ENCODE data around the gene B4GALNT4. TPM values are rescaled to one million over a fixed set of nuclear protein-coding genes. Genes with fewer than 3 reads are reported as not detected.
"Not testable (repeated sequence)": the region's sequence is repeated elsewhere in the genome, so short reads cannot be mapped to it uniquely, and the experiment has no call there.

Gene B4GALNT4
- total and polyA plus RNA-seq, 2 experiments from 2014 or later = 2.3 to 16.5 TPM

GRCh38 chr11:396948-397548 is 27.7 kb downstream of the B4GALNT4 start:
- Histone ChIP-seq H3K4me1 (ENCODE audit: insufficient read depth) (peaks cover 13% of the 10 kb centered on the region), H3K4me2 (ENCODE audit: unreplicated experiment) (peak overlapping the region; percentile 34), H4K20me1 (ENCODE audit: insufficient read depth) (no peaks in the 10 kb centered on the region), H3K27me3 (replicated peaks; ENCODE audit: insufficient read depth) (no peaks in the 10 kb centered on the region), H3K36me3 (ENCODE audit: low read depth) (no peaks in the 10 kb centered on the region), H3K27ac (no peak overlapping the region), H3K9ac (no peak overlapping the region), H2AFZ (peak overlapping the region; percentile 28; the same call in 1 of the 2 replicates), H3K9me3 (ENCODE audit: low read depth) (no peaks in the 10 kb centered on the region), H3K9me2 (ENCODE audit: insufficient read depth) (no peaks in the 10 kb centered on the region), H3K4me3 (peak overlapping the region; percentile 46), H3K79me2 (ENCODE audit: insufficient read depth) (no peaks in the 10 kb centered on the region), H3F3A (ENCODE audit: insufficient read depth) (no peaks in the 10 kb centered on the region)
- WGBS, 2 experiments (ENCODE audit: low coverage in 1 of 2, low lambda C conversion rate in 2 of 2, missing lambda C conversion rate in 2 of 2) = 34 to 43% methylated on average over 36 to 42 of the region's 43 CpGs
- in situ Hi-C loops (cut with MboI) = no loop called here
- DNase-seq = peak; percentile 79
- TF ChIP-seq EZH2phosphoT487 (IDR thresholded peaks at IDR 0.05; ENCODE audit: insufficient read depth, low read depth) = no peak
- TF ChIP-seq EZH2 (IDR thresholded peaks at IDR 0.05; ENCODE audit: insufficient read depth, poor library complexity, severe bottlenecking) = no peak

- H3K4me1 ChIP-seq (ENCODE audit: insufficient read depth) = peaks cover 7% of the 10 kb centered on the region
- no peak overlapping the region for H3K4me3 ChIP-seq
- no peaks in the 10 kb centered on the region for H3K9me3 ChIP-seq (ENCODE audit: low read depth)
- peak; percentile 53 for DNase-seq
- H3K27me3 ChIP-seq (replicated peaks; ENCODE audit: insufficient read depth) = no peaks in the 10 kb centered on the region
- WGBS, 2 experiments (ENCODE audit: low coverage in 1 of 2, low lambda C conversion rate in 2 of 2, missing lambda C conversion rate in 2 of 2) = 92% methylated on average over 17 to 20 of the region's 20 CpGs
- in situ Hi-C loops (cut with MboI) = no loop called here
- H3F3A ChIP-seq (ENCODE audit: insufficient read depth) = no peaks in the 10 kb centered on the region
- no peaks in the 10 kb centered on the region for H3K79me2 ChIP-seq (ENCODE audit: insufficient read depth)
- H3K36me3 ChIP-seq (ENCODE audit: low read depth) = no peaks in the 10 kb centered on the region
- no peak overlapping the region for H3K4me2 ChIP-seq (ENCODE audit: unreplicated experiment)
- no peak overlapping the region for H2AFZ ChIP-seq
- TF ChIP-seq EZH2phosphoT487 (IDR thresholded peaks at IDR 0.05; ENCODE audit: insufficient read depth, low read depth) = no peak
- no peak for TF ChIP-seq EZH2 (IDR thresholded peaks at IDR 0.05; ENCODE audit: insufficient read depth, poor library complexity, severe bottlenecking)
- H3K27ac ChIP-seq = no peak overlapping the region
- H3K9ac ChIP-seq = no peak overlapping the region
- no peaks in the 10 kb centered on the region for H3K9me2 ChIP-seq (ENCODE audit: insufficient read depth)
- H4K20me1 ChIP-seq (ENCODE audit: insufficient read depth) = no peaks in the 10 kb centered on the region
These were observed 29.5 kb downstream of the B4GALNT4 start for GRCh38 chr11:398826-399225.

DNA sequence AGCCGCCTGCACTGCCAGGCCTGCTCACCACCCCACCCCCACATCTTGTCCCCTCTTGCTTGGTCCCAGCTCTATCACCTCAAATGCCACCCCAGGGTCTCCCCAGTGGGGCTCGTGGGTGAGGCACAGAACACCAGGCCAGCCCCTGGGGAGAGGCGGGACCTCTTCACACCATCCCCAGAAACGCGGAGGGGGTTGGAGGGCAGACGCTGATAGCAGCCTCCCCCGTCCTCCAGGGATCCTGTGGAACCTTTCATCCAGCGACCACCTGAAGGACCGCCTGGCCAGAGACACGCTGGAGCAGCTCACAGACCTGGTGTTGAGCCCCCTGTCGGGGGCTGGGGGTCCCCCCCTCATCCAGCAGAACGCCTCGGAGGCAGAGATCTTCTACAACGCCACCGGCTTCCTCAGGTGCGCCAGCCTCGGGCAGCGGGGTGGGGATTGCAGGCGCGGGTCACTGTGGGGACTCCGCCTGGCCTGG is 30.5 kb downstream of the B4GALNT4 start:
- no peak overlapping the region for H2AFZ ChIP-seq
- no peaks in the 10 kb centered on the region for H3K36me3 ChIP-seq (ENCODE audit: low read depth)
- in situ Hi-C loops (cut with MboI) = no loop called here
- H3K4me2 ChIP-seq (ENCODE audit: unreplicated experiment) = no peak overlapping the region
- H3K9me2 ChIP-seq (ENCODE audit: insufficient read depth) = no peaks in the 10 kb centered on the region
- TF ChIP-seq EZH2phosphoT487 (IDR thresholded peaks at IDR 0.05; ENCODE audit: insufficient read depth, low read depth) (no peak), EZH2 (IDR thresholded peaks at IDR 0.05; ENCODE audit: insufficient read depth, poor library complexity, severe bottlenecking) (no peak)
- peaks cover 2% of the 10 kb centered on the region for H3K4me1 ChIP-seq (ENCODE audit: insufficient read depth)
- H3K27me3 ChIP-seq (replicated peaks; ENCODE audit: insufficient read depth) = no peaks in the 10 kb centered on the region
- no peak overlapping the region for H3K9ac ChIP-seq
- no peak overlapping the region for H3K27ac ChIP-seq
- H3F3A ChIP-seq (ENCODE audit: insufficient read depth) = no peaks in the 10 kb centered on the region
- H3K4me3 ChIP-seq = no peak overlapping the region
- H3K9me3 ChIP-seq (ENCODE audit: low read depth) = no peaks in the 10 kb centered on the region
- WGBS, 2 experiments (ENCODE audit: low coverage in 1 of 2, low lambda C conversion rate in 2 of 2, missing lambda C conversion rate in 2 of 2) = 85 to 91% methylated on average over 19 to 20 of the region's 21 CpGs
- no peaks in the 10 kb centered on the region for H3K79me2 ChIP-seq (ENCODE audit: insufficient read depth)
- peak; percentile 42 for DNase-seq
- no peaks in the 10 kb centered on the region for H4K20me1 ChIP-seq (ENCODE audit: insufficient read depth)

DNA sequence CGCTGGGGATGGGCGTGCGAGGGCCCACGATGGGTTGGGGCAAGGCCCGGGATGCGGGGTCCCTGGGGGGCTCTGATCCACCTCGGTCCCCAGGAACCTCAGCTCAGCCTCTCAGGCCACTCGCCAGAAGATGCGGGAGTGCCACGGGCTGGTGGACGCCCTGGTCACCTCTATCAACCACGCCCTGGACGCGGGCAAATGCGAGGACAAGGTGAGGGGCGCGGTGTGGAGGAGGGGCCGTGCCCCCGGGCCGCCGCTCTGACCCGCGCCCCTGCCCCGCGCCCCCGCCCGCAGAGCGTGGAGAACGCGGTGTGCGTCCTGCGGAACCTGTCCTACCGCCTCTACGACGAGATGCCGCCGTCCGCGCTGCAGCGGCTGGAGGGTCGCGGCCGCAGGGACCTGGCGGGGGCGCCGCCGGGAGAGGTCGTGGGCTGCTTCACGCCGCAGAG is 31.0 kb downstream of the B4GALNT4 start:
- Histone ChIP-seq H4K20me1 (ENCODE audit: insufficient read depth) (no peaks in the 10 kb centered on the region), H3K4me3 (no peak overlapping the region), H3K79me2 (ENCODE audit: insufficient read depth) (no peaks in the 10 kb centered on the region), H3K27me3 (replicated peaks; ENCODE audit: insufficient read depth) (no peaks in the 10 kb centered on the region), H3F3A (ENCODE audit: insufficient read depth) (no peaks in the 10 kb centered on the region), H3K27ac (no peak overlapping the region), H3K9me3 (ENCODE audit: low read depth) (no peaks in the 10 kb centered on the region), H3K9ac (no peak overlapping the region), H3K4me1 (ENCODE audit: insufficient read depth) (no peaks in the 10 kb centered on the region), H3K9me2 (ENCODE audit: insufficient read depth) (no peaks in the 10 kb centered on the region), H2AFZ (no peak overlapping the region), H3K4me2 (ENCODE audit: unreplicated experiment) (no peak overlapping the region), H3K36me3 (ENCODE audit: low read depth) (no peaks in the 10 kb centered on the region)
- TF ChIP-seq EZH2phosphoT487 (IDR thresholded peaks at IDR 0.05; ENCODE audit: insufficient read depth, low read depth) (no peak), EZH2 (IDR thresholded peaks at IDR 0.05; ENCODE audit: insufficient read depth, poor library complexity, severe bottlenecking) (no peak)
- DNase-seq = peak; percentile 30
- 82 to 89% methylated on average over 29 to 33 of the region's 50 CpGs for WGBS, 2 experiments (ENCODE audit: low coverage in 1 of 2, low lambda C conversion rate in 2 of 2, missing lambda C conversion rate in 2 of 2)
- in situ Hi-C loops (cut with MboI) = no loop called here

GRCh38 chr11:401196-401595 is 31.9 kb downstream of the B4GALNT4 start:
- H3K36me3 ChIP-seq (ENCODE audit: low read depth); H3K79me2 ChIP-seq (ENCODE audit: insufficient read depth); H3K27ac ChIP-seq; H3K4me2 ChIP-seq (ENCODE audit: unreplicated experiment); H2AFZ ChIP-seq; H3K4me1 ChIP-seq (ENCODE audit: insufficient read depth); H3K9me3 ChIP-seq (ENCODE audit: low read depth); in situ Hi-C loops (cut with MboI); H3K4me3 ChIP-seq; H3K9me2 ChIP-seq (ENCODE audit: insufficient read depth); H3K9ac ChIP-seq; H3K27me3 ChIP-seq (replicated peaks; ENCODE audit: insufficient read depth); H4K20me1 ChIP-seq (ENCODE audit: insufficient read depth); H3F3A ChIP-seq (ENCODE audit: insufficient read depth); DNase-seq: not testable (repeated sequence)
- WGBS, 2 experiments (ENCODE audit: low coverage in 1 of 2, low lambda C conversion rate in 2 of 2, missing lambda C conversion rate in 2 of 2) = 96% methylated on average over 45 of the region's 52 CpGs; no CpG with 5 or more reads in 1 of the 2 experiments
